GM06990 (cell line): ENCODE data around the gene KIF3A.

Experiments
- DNase-seq: peaks from one replicate; pipeline ENCODE4 v3.0.0-alpha.2; 2011; ENCODE audit not compliant: insufficient read length; ENCODE audit errors: extremely low read depth
- H3K27me3 ChIP-seq: replicated peaks from 2 replicates; pipeline ENCODE4 v1.6.0; 2011; ENCODE audit warnings: low read length; ENCODE audit not compliant: control insufficient read depth, insufficient read depth
- H3K36me3 ChIP-seq: 2 replicates; pipeline ENCODE4 v1.5.1; 2011; ENCODE audit warnings: low read length; ENCODE audit not compliant: control insufficient read depth, insufficient read depth
- H3K4me3 ChIP-seq: replicated peaks from 2 replicates; pipeline ENCODE4 v1.5.1; 2011; ENCODE audit warnings: low read depth, mild to moderate bottlenecking, control low read depth, low read length
- CTCF ChIP-seq: IDR thresholded peaks from 2 replicates; pipeline ENCODE4 v1.5.1; 2011; ENCODE audit warnings: low read length, control low read depth, mild to moderate bottlenecking, inconsistent platforms; ENCODE audit not compliant: insufficient read depth, poor library complexity, severe bottlenecking

The KIF3A gene

GRCh38 chr5:132729896-132730295 is 7.5 kb downstream of the KIF3A start:
- H3K36me3 ChIP-seq = no peaks in the 10 kb centered on the region; the same call in 1 of the 2 replicates
- H3K4me3 ChIP-seq = no peak overlapping the region
- no peak for TF ChIP-seq CTCF
- no peaks in the 10 kb centered on the region for H3K27me3 ChIP-seq
- no peak for DNase-seq

- no peak for DNase-seq
- H3K27me3 ChIP-seq = no peaks in the 10 kb centered on the region
- no peak for TF ChIP-seq CTCF
- no peak overlapping the region for H3K4me3 ChIP-seq
- no peaks in the 10 kb centered on the region; the same call in 1 of the 2 replicates for H3K36me3 ChIP-seq
These were observed 11.6 kb downstream of the KIF3A start for GRCh38 chr5:132725745-132726144.

- peaks cover 2% of the 10 kb centered on the region for H3K36me3 ChIP-seq
- no peak for DNase-seq
These were observed 18.6 kb downstream of the KIF3A start for GRCh38 chr5:132718544-132719312.

GRCh38 chr5:132714456-132715307 is 22.7 kb downstream of the KIF3A start:
- TF ChIP-seq CTCF = peak; percentile 4
- DNase-seq = peak; percentile 14
- Histone ChIP-seq H3K27me3 (no peaks in the 10 kb centered on the region), H3K36me3 (no peaks in the 10 kb centered on the region), H3K4me3 (no peak overlapping the region)

More at GRCh38 chr5:132718544-132719312, 18.6 kb downstream of the KIF3A start:
- no peak for TF ChIP-seq CTCF
- H3K27me3 ChIP-seq = no peaks in the 10 kb centered on the region
- H3K4me3 ChIP-seq = no peak overlapping the region

GRCh38 chr5:132708645-132709044 is 28.7 kb downstream of the KIF3A start:
- Histone ChIP-seq H3K27me3 (no peaks in the 10 kb centered on the region), H3K4me3 (no peak overlapping the region), H3K36me3 (no peaks in the 10 kb centered on the region; the same call in 1 of the 2 replicates)
- no peak for TF ChIP-seq CTCF
- no peak for DNase-seq
